ENCODE measurements around the gene SLX9. TPM values are rescaled to one million over a fixed set of nuclear protein-coding genes. Genes with fewer than 3 reads are reported as not detected.

Gene SLX9
- total RNA-seq, 1 experiment from 2014 or later: 80.1 TPM

DNA sequence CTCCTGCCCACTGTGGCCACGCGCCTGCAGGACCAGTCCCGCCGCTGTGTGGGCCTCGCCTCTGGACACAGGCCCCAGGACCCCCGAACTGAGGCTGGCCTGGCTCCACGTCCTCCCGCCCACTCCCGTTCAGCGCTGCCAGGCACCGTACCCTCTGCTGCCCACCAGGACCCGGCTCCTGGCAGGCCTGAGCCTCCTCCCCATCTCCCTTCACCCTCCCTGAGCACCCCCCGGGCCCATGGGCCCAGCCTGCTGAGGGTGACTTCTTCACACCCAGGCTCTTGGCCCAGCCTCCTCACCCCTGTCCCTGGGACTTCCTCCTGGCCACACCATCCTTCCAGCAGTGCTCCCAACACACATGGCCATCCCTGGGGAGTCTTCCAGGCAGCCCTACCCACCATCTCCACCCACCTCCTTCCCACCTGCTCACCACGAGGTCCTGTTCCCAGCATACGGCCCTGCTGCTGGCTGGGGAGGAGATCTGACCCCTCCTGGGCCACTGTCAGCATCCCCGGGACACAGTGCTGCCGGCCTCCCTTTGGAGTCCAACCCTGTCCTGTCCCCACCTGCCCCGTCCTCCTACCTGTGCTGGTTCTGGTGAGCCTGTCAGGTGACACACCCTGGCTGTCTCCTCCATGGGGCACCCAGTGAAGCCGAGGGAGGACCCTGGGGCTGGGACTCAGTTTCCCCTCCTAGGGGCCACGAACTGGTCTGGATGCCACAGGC, 53.7 kb downstream of the SLX9 start:
- Histone ChIP-seq H4K20me1 (ENCODE audit: low read length) (no peaks in the 10 kb centered on the region), H3K27me3 (ENCODE audit: low read length) (no peaks in the 10 kb centered on the region), H2AFZ (ENCODE audit: low read length) (no peak overlapping the region), H3K4me2 (ENCODE audit: low read length) (no peak overlapping the region), H3K9me3 (ENCODE audit: low read length) (no peaks in the 10 kb centered on the region), H3K4me3 (ENCODE audit: low read length) (no peak overlapping the region), H3K36me3 (ENCODE audit: low read depth, low read length) (no peaks in the 10 kb centered on the region), H3K4me1 (ENCODE audit: insufficient read depth, low read length) (no peaks in the 10 kb centered on the region), H3K9me2 (replicated peaks; ENCODE audit: low read length) (no peaks in the 10 kb centered on the region), H3F3A (ENCODE audit: low read length, unreplicated experiment) (no peaks in the 10 kb centered on the region), H3K79me2 (ENCODE audit: low read length) (no peaks in the 10 kb centered on the region), H3K27ac (ENCODE audit: low read length) (no peak overlapping the region), H3K9ac (ENCODE audit: low read length) (no peak overlapping the region)
- CTCF ChIA-PET: no interaction called here
- POLR2A ChIA-PET (ENCODE audit: unreplicated experiment): no interaction called here
- no peak for TF ChIP-seq EZH2 (IDR thresholded peaks at IDR 0.05; ENCODE audit: low read length, unreplicated experiment)
- no peak for TF ChIP-seq EZH2phosphoT487 (IDR thresholded peaks at IDR 0.05; ENCODE audit: borderline replicate concordance, low read length)
- TF ChIP-seq, protein P1, sequence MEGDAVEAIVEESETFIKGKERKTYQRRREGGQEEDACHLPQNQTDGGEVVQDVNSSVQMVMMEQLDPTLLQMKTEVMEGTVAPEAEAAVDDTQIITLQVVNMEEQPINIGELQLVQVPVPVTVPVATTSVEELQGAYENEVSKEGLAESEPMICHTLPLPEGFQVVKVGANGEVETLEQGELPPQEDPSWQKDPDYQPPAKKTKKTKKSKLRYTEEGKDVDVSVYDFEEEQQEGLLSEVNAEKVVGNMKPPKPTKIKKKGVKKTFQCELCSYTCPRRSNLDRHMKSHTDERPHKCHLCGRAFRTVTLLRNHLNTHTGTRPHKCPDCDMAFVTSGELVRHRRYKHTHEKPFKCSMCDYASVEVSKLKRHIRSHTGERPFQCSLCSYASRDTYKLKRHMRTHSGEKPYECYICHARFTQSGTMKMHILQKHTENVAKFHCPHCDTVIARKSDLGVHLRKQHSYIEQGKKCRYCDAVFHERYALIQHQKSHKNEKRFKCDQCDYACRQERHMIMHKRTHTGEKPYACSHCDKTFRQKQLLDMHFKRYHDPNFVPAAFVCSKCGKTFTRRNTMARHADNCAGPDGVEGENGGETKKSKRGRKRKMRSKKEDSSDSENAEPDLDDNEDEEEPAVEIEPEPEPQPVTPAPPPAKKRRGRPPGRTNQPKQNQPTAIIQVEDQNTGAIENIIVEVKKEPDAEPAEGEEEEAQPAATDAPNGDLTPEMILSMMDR (conservative IDR thresholded peaks at IDR 0.05; ENCODE audit: low read depth, low read length): no peak
- intact Hi-C loops (cut with micrococcal nuclease): no loop called here
- DNase-seq (no peak), ATAC-seq (no peak)
- BruUV-seq (replicated peaks): no TSS peak

DNA sequence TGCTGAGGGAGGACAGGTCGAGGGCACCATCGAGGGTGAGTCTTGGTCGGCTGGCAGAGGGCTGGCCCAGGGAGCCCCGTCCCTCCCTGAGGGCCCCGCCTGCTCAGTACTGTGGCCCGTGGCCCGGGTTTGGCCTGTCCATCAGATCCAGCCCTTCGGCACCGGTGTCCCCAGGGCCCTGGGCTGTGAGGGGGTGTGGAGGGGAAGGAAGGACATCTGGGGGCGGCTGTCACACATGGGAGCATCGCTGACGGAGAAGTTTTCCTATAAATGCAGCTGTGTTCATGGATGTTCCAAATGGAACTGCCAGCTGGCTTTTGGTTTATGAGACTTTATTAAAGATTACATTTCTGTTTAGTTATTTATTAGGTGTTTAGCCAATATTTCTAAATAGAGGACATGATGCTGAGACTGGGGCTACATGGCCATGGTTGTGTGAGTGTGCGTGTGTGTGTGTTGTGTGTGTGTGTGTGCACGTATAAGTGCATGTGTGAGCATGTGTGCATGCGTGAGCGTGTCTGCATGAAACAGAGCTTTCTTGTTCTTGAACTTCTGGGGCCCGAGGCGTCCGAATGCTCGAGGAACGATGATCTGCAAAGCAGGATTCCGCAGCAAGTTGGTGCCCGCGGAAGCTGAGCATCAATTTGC, 54.3 kb downstream of the SLX9 start:
- no peak for ATAC-seq
- no peak overlapping the region for H2AFZ ChIP-seq (ENCODE audit: low read length)
- CTCF ChIA-PET: no interaction called here
- H3K9me3 ChIP-seq (ENCODE audit: low read length): no peaks in the 10 kb centered on the region
- no peaks in the 10 kb centered on the region for H4K20me1 ChIP-seq (ENCODE audit: low read length)
- BruUV-seq (replicated peaks): no TSS peak
- intact Hi-C loops (cut with micrococcal nuclease): no loop called here
- H3K4me3 ChIP-seq (ENCODE audit: low read length): no peak overlapping the region
- TF ChIP-seq, protein P1 (conservative IDR thresholded peaks at IDR 0.05; ENCODE audit: low read depth, low read length): no peak
- TF ChIP-seq EZH2phosphoT487 (IDR thresholded peaks at IDR 0.05; ENCODE audit: borderline replicate concordance, low read length) (no peak), EZH2 (IDR thresholded peaks at IDR 0.05; ENCODE audit: low read length, unreplicated experiment) (no peak)
- H3F3A ChIP-seq (ENCODE audit: low read length, unreplicated experiment): no peaks in the 10 kb centered on the region
- no peaks in the 10 kb centered on the region for H3K27me3 ChIP-seq (ENCODE audit: low read length)
- H3K9me2 ChIP-seq (replicated peaks; ENCODE audit: low read length): no peaks in the 10 kb centered on the region
- H3K9ac ChIP-seq (ENCODE audit: low read length): no peak overlapping the region
- H3K4me2 ChIP-seq (ENCODE audit: low read length): no peak overlapping the region
- no peaks in the 10 kb centered on the region for H3K36me3 ChIP-seq (ENCODE audit: low read depth, low read length)
- no peak for DNase-seq
- POLR2A ChIA-PET (ENCODE audit: unreplicated experiment): no interaction called here
- no peaks in the 10 kb centered on the region for H3K4me1 ChIP-seq (ENCODE audit: insufficient read depth, low read length)
- no peaks in the 10 kb centered on the region for H3K79me2 ChIP-seq (ENCODE audit: low read length)
- no peak overlapping the region for H3K27ac ChIP-seq (ENCODE audit: low read length)

DNA sequence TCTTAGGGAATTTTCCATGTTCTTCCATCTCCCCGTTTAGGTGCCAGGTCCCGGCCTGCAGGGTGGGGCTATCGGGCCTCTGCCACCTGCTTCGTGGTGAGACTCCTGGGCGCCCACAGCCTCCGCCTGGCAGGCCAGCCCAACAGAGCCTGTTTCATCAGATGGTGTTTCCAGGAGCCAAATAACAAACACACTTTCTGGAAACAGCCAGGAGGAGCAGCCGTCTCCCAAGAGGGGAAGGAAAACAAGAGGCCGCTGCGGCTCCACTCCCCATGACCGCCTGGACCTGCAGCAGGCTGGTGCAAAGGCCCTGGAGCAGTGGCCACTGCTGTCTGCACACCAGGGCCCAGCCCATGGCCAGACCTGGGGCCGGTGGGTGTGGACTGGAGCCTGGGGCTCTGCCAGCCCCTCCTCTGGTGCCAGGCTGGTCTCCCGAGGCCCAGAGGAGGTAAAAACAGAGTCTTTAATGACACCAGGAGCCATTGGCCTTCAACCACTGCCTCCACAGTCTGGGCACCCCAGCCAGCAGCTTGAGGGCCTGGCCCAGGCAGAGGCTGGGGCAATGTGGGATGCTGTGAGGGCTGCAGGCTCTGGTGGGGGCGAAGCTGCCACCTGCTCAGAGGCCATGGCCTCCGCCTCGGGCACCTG, 55.0 kb downstream of the SLX9 start:
- CTCF ChIA-PET: no interaction called here
- no peak overlapping the region for H3K27ac ChIP-seq (ENCODE audit: low read length)
- POLR2A ChIA-PET (ENCODE audit: unreplicated experiment): no interaction called here
- no peak for TF ChIP-seq EZH2phosphoT487 (IDR thresholded peaks at IDR 0.05; ENCODE audit: borderline replicate concordance, low read length)
- TF ChIP-seq EZH2 (IDR thresholded peaks at IDR 0.05; ENCODE audit: low read length, unreplicated experiment): no peak
- TF ChIP-seq, protein P1 (conservative IDR thresholded peaks at IDR 0.05; ENCODE audit: low read depth, low read length): no peak
- H3K4me3 ChIP-seq (ENCODE audit: low read length): no peak overlapping the region
- H4K20me1 ChIP-seq (ENCODE audit: low read length): no peaks in the 10 kb centered on the region
- DNase-seq (no peak), ATAC-seq (no peak)
- no peak overlapping the region for H3K4me2 ChIP-seq (ENCODE audit: low read length)
- no peaks in the 10 kb centered on the region for H3F3A ChIP-seq (ENCODE audit: low read length, unreplicated experiment)
- H3K4me1 ChIP-seq (ENCODE audit: insufficient read depth, low read length): no peaks in the 10 kb centered on the region
- no peaks in the 10 kb centered on the region for H3K9me2 ChIP-seq (replicated peaks; ENCODE audit: low read length)
- no peaks in the 10 kb centered on the region for H3K9me3 ChIP-seq (ENCODE audit: low read length)
- no peaks in the 10 kb centered on the region for H3K27me3 ChIP-seq (ENCODE audit: low read length)
- no peak overlapping the region for H2AFZ ChIP-seq (ENCODE audit: low read length)
- intact Hi-C loops (cut with micrococcal nuclease): no loop called here
- no peak overlapping the region for H3K9ac ChIP-seq (ENCODE audit: low read length)
- no peaks in the 10 kb centered on the region for H3K36me3 ChIP-seq (ENCODE audit: low read depth, low read length)
- H3K79me2 ChIP-seq (ENCODE audit: low read length): no peaks in the 10 kb centered on the region
- no TSS peak for BruUV-seq (replicated peaks)
